Testis (tissue), 2 donors: Measurements from ENCODE around the gene GABBR2.

ENCODE experiments used
- CTCF ChIP-seq, 3 experiments: fragments of 450-650 bp in 2 of 3; fragments of 200-600 bp in 1 of 3; sonication (generic) in 1 of 3; IDR thresholded peaks; one replicate each; pipeline ENCODE4 v1.5.1; 2016 to 2019; ENCODE audit warnings: antibody characterized with exemption in 3 of 3, mild to moderate bottlenecking in 2 of 3, moderate library complexity in 1 of 3
- POLR2A ChIP-seq: fragments of 450-650 bp; IDR thresholded peaks from one replicate; pipeline ENCODE4 v1.6.1; 2017; ENCODE audit warnings: antibody characterized with exemption, mild to moderate bottlenecking, moderate library complexity

GRCh38 chr9:98251551-98251950 is 457.2 kb downstream of the GABBR2 start:
- TF ChIP-seq CTCF (IDR thresholded peaks at IDR 0.05) (no peak), POLR2A (no peak)
